Stimulated activated CD4-positive, alpha-beta T cell treated with anti-CD3 and anti-CD28 coated beads, TNF-alpha, amount 100 ng/mL, for 48 hours (primary cell): ENCODE results near the gene TMEM131L.
"Not testable (repeated sequence)": the region's sequence is repeated elsewhere in the genome, so short reads cannot be mapped to it uniquely, and the experiment has no call there.

Source experiments
- DNase-seq, 3 donors: peaks; one replicate each; pipeline ENCODE4 v3.0.0-alpha.2; 2020; ENCODE audit warnings: low read depth in 3 of 3

The TMEM131L gene

DNA sequence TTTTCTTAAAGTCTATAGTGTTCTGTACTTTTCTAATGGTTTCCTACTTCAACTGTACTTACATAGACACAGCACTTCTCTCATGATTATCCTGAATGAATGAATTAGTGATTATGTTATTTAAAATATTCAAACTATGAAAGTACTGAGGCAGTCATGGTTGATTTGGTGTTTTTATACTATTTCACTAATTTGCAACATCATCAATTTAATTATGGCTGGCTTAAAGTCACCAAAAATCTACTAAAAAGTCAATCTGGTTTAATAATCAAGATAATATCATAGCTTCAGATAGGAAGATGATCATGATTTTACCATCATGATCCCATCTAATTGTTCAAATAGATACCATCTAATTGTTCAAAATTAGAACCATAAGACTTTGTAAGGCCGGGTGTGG is 16.8 kb upstream of the TMEM131L start:
- DNase-seq: no peak

DNA sequence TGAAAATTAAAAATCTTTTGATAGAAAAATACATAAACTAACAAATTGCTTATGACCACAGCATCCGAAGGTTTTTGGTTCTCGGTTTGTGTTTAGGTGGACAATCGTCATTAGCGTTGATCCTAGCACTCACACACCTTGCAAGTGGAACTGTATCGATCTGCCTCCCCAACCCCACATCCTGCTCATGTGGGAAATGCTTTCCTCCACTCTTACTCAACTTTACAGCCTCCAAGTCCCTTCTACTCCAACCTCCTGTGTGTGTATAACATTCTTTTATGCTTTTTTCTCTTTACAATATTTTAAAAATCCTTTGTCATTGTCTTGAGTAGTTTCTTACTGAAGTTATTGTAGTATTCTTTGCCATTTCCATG is 15.6 kb upstream of the TMEM131L start:
- no peak for DNase-seq

GRCh38 chr4:153451145-153451544 is 15.0 kb upstream of the TMEM131L start:
- DNase-seq: not testable (repeated sequence)

DNA sequence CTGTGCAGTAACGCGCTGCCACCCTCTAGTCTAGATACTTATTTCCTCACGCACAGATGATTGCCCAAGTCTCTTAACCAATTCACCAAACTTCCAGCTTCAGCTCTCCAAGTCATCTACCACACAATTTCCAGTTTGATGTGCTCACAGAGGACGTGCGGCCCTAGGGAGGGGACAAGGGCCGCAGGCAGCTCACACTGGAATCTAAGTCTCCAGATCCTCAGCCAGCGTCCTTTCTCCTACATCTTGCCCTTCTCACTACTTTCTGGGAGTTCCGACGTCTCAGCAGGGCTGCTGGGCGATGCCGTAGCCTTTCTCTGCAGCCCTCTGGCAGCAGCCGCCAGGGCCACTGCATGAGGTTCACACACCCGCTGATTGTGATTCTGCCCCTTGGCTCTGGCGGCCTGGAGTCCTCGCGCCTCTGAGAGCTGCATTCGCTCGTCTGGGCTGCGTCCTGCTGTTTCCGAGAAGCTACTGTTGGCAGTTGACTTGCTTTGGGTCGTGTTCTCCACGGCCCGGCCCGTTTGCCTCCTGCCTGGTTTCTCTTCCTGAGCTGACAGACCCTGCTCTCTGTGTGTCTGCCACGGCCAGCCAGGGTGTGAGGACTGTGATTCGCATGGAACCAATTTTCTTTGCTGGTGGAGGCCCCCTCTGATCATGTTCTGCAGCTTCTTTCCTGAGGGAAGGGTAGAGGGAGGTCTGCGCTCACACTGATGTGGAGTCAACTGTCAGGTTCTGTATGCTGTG is 14.1 kb upstream of the TMEM131L start:
- no peak for DNase-seq

DNA sequence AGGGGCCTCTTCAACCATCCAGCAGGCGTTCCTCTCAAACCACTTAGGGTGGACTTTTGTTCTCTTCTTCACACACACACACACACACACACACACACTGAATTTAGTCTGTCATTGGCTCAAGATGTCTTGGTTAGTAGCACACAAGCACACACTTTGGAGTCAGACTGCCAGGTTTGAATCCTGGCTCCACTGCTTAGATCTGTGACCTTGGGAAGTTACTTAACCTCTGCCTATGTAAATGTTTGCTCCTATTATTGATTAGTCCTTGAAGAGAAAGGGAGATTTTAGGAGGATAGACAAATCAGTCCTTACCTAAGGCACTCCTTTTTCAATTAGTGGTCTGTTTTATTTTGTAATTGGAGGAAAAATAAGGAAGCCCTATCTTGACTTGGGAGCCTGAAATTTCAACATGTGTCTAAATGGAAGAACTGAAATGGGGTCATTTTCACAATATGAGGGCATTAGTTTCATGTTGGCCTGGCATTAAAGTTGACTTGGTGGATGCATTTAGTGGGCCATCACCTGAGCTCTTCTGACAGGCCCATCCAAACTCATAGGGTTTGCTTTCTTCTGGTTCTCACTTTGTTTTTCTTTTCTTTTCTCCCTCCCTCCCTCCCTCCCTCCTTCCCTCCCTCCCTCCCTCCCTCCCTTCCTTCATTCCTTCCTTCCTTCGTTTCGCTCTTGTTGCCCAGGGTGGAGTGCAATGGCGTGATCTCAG is 13.3 kb upstream of the TMEM131L start:
- DNase-seq: no peak

DNA sequence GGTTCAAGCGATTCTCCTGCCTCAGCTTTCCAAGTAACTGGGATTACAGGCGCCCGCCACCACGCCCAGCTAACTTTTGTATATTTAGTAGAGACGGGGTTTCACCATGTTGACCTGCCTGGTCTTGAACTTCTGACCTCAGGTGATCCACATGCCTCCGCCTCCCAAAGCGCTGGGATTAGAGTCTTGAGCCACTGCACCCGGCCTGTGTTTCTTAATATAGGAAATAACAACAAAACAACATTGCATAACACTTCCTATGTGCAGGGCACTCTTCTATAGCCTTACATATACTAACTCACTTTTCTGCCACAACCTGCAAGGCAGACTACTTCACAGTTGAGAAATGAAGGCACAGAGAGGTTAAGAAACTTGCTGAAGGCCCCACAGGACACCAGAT is 12.8 kb upstream of the TMEM131L start:
- no peak for DNase-seq

GRCh38 chr4:153458969-153459368 is 7.2 kb upstream of the TMEM131L start:
- DNase-seq: no peak

DNA sequence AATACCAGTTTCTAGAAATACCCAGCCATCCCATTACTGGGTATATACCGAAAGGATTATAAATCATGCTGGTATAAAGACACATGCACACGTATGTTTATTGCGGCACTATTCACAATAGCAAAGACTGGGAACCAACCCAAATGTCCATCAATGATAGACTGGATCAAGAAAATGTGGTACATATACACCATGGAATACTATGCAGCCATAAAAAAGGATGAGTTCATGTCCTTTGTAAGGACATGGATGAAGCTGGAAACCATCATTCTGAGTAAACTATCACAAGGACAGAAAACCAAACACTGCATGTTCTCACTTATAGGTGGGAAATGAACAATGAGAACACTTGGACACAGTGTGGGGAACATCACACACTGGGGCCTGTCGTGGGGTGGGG is 4.6 kb upstream of the TMEM131L start:
- not testable (repeated sequence) for DNase-seq

DNA sequence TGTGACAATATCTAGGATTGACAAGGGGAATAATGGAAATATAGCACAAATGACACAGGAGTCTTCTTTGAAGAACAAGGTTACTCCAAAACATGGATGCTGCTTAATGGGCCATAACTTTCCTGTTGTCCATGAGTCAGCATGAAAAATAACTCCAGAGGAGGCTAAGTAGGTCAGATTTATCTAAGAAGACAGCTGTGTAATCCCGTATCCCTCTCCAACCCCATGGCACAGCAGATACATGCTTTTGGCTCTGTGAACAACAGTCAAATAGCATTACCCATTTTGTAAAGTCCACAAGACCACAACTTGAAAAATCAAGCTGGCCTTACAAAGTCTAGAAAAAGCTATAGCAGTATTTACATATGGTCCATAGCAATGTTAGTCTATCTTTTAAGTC is 2.1 kb upstream of the TMEM131L start:
- no peak for DNase-seq

GRCh38 chr4:153465140-153465539 is 1.0 kb upstream of the TMEM131L start:
- DNase-seq: no peak

- DNase-seq: no peak
Measured at GRCh38 chr4:153465615-153466080, 512 bp upstream of the TMEM131L start.

- DNase-seq: no peak
Measured at GRCh38 chr4:153466949-153467896, 1.1 kb downstream of the TMEM131L start.

GRCh38 chr4:153467897-153468262 is 1.7 kb downstream of the TMEM131L start:
- no peak for DNase-seq

- DNase-seq: no peak
Measured at GRCh38 chr4:153468587-153468986, 2.4 kb downstream of the TMEM131L start.

- no peak for DNase-seq
Measured at GRCh38 chr4:153469031-153469430, 2.9 kb downstream of the TMEM131L start.

GRCh38 chr4:153471071-153471697 is 5.0 kb downstream of the TMEM131L start:
- not testable (repeated sequence) for DNase-seq

DNA sequence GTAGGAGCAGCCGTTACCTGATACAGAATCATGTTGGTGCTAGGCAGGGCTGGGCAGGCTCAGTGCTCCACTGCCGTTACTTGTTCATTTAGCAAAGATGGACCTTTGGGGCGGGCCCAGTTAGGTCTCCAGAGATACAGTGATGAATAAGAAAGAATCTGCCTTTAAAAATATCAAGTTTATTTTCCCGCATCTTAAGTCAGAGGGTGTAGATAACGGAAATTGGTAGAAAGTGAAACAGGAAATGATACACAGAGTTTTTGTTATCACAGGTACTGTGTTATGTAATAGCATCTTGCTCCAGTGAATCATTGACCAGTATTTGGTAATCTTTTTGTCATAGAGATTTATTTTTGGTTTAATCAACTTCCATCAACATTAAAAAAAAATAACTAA is 5.5 kb downstream of the TMEM131L start:
- DNase-seq: no peak

- DNase-seq: no peak
Measured at GRCh38 chr4:153472122-153473037, 6.2 kb downstream of the TMEM131L start.

DNA sequence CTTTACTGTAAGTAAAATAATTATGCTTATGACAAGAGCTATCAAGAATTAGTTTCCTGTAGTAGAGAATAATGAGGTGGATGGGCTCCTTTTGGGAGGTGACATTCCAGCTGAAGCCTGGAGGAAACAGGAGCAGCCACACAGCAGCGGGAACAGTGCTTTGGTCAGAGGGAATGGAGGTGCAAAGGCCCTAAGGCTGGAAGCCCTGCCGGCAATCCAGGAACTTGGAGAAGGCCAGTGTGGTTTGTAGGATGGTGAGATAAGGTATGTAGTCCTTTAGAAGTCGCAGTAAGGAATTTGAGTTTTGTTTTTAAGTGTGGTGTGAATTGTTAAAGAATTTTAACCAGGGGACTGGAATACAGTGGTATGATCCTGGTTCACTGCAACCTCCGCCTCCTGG is 8.1 kb downstream of the TMEM131L start:
- no peak for DNase-seq

- DNase-seq: no peak
Measured at GRCh38 chr4:153476829-153477574, 10.8 kb downstream of the TMEM131L start.
